Bronchial smooth muscle cell (primary cell): Measurements from ENCODE around the gene PPM1K. TPM values are rescaled to one million over a fixed set of nuclear protein-coding genes. Genes with fewer than 3 reads are reported as not detected.

ENCODE experiments used
- total RNA-seq: library from RNA; depleted of rRNA; stranded (reverse); fragments of >200 nt; gene quantifications from 2 replicates; pipeline ENCODE4 v1.2.1, GENCODE V29; 2014

PPM1K gene
- 23.2 and 33.7 TPM in 2 replicates for total RNA-seq

GRCh38 chr4:88284439-88285234 is at the start of gene PPM1K:
Gene PPM1K (minus strand): TSS chr4:88284561. CDS start chr4:88278583, 5,978 bp downstream.

Other genes starting within 250 kb of the PPM1K start
- gene ABCG2, start 125.9 kb downstream of the PPM1K start, total RNA-seq = 1.1 and 1.3 TPM in 2 replicates
- 8.4 and 9.0 TPM in 2 replicates for gene HERC6, start 94.3 kb upstream of the PPM1K start, total RNA-seq
- gene HERC5, start 172.6 kb upstream of the PPM1K start, total RNA-seq = 1.9 and 5.6 TPM in 2 replicates
- 67.1 and 74.7 TPM in 2 replicates for gene PYURF, start 239.2 kb upstream of the PPM1K start, total RNA-seq